Stimulated activated CD4-positive, alpha-beta T cell treated with anti-CD3 and anti-CD28 coated beads, Interleukin-4, amount 100 ng/mL, for 1 hour (primary cell): ENCODE results near the gene AOPEP.

ENCODE experiments used
- DNase-seq: peaks from one replicate; pipeline ENCODE4 v3.0.0-alpha.2; 2020

Gene AOPEP

DNA sequence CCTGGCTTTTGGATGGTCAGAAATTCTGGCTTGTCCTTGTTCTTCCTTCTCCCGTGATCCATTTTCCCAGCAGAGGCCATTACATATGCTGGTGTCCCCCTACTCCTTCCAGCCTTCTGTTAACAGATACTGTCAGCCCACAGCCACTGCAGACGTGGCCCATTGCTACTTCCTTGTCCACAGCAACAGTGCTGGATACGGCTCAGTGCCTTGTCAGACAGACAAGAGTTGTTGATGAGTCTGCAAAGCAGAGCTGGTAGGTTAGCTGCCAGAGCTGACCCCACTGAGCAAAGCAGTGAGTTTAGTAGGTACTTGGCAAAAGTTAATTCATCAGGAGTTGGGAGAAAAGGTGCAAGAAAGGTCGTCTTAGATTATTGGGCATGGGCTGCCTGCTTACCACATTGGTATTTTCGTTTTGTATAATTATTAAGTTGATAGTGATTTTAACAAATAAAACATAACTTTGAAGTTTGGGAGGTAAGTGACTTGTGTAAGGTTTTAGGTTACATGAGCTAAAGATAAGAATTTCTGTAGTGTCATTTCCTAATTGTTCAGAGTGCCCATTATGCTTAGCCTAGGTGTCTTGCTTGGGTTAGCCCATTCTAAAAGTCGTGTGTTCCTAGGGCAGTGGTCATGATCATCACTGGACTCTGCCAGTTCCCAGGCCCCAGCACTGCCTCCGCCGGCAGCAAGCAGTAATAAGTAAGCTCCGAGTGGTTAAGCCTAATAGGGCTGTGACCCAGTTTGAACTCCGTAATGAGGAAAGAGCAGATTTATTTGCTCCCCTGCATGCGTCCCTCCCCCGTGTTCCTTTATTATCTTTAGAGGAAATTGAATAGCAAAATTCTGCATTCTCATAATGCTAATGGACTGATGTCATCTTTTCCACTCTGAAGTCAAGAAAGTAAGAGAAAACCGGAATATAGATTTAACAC lies 299.0 kb downstream of the AOPEP start:
- DNase-seq: no peak

DNA sequence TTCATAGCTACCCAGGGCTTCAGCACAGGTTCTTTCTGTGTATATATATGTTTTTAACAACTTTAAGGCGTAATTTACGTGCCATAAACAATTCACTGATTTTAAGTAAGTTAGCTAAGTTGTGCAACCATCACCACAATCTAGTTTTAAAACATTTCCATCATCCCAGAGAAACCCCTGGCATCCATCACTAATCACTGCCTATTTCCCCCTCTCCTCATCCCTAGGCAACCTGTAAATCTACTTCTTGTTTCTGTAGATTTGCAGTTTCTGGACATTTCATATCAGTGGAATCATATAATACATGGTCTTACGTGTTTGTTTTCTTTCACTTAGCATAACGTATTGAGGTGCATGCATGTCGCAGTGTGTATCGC lies 299.6 kb downstream of the AOPEP start:
- DNase-seq: no peak

DNA sequence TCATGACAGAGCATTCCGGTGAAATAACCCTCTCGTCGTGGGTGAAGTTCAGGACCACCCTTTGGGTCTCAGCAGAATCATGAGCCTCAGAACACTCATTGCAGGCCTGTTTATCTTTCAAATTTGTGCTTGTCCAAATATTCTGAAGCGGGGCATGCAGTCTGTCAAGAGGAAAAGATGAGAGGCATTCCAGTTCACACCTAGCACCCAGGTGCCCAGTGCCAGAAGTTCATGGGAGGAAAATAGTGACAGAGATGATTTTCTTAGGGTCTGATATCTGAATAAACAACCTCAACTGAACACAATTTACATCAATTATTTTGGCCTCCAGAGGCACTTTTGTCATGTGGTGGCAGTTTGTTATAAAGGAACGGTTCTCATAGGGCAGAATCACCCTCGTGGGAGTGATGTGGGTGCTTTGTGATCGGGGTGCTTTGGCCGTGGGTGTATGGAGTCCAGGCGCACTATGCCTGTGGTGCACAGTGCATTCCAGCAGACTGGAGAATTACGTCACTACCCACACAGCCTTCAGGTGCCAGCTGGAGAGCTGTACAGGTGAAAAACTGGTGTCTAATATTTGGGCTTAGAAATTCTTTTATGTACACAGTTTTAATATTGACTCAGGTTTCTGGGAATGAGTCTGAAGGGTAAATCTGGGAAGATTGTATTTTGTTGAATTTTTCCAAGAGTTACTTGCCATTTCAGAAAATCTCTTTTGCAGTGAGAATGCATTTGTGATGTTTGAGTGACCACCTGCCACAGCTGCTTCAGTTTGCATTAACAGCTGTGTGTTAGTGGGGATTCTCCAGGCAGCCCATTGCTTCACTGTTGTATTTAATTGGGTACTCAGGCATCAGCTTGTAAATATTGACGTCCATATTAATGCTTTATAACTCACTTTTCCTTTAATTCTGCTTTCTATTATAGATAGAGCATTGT lies 301.7 kb downstream of the AOPEP start:
- no peak for DNase-seq

DNA sequence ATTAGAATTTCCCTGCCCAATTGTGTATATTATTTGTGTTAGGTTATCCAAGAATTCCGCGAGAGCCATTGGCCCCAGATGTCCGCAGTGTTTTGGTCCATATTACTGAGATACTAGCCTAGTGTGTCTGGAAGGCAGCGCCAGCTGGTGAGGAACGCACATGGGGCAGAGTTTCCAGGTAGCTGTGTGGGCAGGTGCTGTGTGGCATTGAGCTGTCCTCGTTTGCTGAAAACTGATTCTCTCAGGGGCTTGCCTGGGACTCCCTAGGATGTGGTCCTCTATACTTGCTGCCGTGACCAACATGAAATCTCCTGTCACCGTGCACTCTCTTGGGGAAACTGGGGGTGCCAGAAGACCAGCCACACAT lies 302.3 kb downstream of the AOPEP start:
- DNase-seq: no peak

DNA sequence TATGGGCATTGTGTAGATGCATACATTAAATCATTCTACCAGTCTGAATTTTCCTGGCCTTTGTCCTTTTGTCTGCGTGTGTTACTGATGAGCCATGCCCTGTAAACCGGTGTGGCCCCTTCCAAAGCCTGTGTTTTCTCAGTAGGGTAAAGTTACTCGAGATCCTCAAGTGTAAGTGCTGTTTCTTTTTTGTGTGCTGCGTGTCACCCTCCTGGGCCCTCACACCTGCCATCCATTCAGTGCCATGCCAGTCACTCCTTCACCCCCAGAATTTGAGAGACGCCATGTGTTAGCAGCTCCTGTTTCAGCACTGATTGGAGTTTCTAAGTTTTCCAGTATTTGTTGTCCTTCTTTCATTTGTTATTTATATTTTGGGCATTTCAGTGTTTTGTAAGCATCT lies 302.8 kb downstream of the AOPEP start:
- no peak for DNase-seq

DNA sequence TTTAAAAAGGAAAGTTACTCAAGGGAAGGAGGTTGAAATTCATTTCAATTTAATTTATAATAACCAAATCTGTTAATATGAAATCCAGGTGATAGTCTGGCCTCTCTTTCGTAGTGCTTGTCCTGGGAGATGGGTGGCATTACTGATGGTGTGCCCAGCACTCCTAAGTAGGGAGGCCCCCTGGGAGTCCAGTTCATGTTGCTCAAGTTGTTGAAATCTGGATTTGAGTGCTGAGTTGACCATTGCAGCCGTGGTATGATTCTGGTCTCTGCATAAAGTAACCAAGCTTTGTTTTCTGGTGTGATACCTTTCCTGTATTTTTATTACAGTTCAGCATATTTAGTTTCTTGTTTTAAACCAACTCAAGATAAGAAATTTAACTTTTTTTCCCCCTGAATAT lies 303.2 kb downstream of the AOPEP start:
- DNase-seq: no peak

DNA sequence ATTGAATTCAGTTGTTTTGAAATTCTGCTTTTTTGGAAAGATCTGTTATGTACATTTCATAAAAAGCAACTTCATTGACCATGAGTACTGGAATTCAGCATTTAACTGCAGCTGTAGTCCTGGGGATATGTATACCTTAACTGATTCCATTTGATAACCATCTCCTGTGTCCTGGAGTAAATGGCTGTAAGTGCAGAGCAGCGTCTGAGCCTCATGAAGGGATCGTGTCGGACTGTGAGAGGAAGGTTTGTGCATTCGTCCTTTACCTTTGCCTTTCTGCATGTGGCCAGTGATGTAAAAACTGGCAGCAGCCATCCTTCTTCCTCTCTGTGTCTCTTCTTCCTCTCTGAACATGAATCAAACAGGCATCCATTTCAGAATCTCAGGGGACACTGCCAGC lies 303.8 kb downstream of the AOPEP start:
- no peak for DNase-seq

DNA sequence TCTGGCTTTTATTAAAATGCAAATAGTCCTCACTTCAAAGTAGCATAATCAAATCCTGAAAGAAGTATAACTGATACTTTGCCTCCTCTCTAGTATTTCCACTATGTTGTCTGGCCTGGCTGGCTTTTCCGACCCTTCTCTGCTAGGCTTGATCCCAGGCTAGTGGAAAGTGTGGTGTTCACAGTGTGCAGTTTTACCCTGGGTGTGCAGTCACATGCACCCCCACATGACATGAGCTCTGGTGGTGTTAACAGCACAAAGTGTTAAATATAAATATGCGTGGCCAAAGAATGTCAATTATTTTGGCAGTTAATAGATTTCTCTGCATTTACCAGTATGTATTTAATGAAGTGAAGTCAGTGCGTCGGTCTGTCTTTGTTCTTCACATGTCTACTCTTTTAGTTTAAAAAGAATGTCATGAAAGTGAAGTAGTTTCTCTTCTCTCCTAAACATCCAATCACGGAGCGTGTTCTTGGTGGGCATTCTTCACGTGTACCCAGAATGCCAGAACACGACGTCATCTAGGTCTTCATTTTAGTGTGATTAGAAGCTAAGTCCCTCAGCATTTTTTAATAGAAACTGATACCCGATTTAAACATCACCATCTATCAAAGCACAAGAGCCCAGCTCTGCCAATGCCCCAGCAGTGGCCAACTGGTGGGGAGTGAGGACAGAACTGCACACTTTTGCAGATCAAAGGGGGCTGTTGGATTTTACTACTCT lies 304.6 kb downstream of the AOPEP start:
- no peak for DNase-seq

DNA sequence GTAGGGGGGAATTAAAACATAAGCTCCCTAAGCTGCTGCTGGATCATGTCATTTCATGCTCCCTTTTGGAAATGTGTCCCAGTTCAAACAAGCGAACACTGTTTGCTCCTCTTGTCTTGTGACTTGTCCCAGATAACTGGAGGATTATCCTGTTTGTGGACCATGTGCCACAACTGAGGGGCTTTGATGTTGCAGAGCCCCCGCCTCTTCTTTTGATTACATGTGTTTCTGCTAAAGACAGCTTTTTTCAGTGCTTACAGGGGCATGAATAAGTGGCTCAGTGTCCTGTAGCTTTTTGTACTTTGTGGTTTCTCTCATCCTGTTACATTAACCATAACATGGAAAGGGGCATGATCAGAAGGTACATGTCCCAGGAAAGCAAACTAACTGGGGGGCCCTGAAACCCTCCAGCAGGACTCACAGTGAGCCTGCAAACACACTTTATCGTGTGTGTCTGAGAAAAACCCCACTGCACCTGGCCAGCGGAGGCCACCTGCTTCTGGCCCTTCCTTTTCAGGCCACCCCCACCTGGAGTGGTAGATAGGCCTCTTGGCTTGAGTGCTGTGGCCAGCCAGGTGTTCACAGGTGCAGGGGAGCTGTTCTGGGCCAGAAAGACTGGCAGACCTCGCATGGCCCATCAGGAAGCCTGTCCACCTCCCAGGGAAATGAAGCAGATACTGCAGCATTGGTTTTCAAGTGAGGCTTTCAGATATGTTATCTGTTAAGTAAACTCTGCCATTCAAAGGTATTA lies 305.4 kb downstream of the AOPEP start:
- DNase-seq: no peak

DNA sequence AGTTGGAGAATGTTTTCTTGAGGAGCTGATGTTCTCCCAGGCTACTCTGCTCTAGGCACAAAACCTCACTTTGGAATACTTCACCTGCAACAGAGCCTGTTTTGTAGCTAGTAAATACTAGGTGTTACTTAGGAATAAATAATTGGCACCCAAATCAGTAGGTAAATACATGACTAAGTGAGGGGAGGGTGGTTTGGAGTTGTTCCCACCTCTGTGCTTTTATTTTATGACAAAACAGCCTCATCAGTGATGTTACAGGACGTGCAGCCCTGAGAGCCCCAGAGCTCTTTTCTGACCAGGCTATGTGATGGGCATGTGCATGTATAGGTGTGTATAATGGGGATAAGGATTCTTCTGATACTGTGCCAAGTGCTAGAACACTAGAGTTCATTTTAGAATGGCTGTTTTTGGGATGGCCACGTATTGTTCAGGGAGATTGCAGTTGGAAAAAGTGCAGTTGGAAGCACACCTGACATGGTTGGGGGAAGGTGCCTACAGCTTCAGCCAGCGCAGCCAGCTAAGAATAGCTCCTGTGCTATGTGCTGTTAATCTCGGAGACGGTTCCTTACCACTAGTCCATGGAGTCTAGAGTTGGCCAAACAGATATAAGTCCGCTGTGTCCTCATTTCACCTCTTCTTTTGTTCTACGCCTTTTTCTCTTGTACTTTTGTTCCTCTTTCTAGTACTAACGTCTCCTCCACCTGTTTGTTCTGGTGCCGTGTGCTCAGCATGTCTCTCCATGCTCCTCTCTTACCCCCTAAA lies 306.3 kb downstream of the AOPEP start:
- no peak for DNase-seq

DNA sequence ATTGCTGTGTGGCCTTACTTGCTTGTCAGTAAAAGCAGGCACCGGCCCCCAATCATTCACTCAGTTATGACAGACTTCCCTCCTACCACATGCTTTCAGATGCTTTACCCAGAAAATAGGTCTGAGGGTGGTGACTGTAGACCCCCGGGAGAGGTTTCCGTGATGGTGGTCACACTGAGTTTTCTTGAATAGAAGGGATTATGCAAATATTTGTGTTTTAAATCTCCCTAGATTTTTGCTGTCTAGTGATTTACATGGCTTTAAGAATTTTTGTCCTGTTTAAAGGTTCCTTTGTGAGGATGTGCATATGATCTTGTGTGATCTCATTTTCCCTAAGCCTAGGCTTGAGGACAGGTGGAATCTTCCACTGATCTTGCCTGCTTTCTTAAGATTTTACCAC lies 309.3 kb downstream of the AOPEP start:
- no peak for DNase-seq

DNA sequence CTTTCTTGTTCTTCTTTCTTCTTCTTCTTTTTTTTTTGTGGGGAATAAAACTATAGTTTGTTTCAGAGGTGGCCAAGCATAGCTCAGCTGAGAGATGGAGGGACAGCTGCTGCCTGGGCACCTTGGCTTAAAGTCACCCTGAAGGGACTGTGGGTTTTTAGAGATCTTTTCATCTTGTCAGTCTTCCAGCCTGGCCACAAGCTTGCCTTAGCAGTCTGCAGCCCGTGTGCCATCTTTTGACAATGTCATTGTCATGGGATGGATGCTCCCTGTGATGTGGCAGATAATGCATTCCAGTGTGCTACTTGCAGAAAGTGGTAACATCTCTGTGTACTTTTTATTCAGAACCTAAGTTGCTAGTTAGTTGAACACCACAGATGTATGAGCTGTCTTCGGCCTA lies 310.2 kb downstream of the AOPEP start:
- DNase-seq: no peak

DNA sequence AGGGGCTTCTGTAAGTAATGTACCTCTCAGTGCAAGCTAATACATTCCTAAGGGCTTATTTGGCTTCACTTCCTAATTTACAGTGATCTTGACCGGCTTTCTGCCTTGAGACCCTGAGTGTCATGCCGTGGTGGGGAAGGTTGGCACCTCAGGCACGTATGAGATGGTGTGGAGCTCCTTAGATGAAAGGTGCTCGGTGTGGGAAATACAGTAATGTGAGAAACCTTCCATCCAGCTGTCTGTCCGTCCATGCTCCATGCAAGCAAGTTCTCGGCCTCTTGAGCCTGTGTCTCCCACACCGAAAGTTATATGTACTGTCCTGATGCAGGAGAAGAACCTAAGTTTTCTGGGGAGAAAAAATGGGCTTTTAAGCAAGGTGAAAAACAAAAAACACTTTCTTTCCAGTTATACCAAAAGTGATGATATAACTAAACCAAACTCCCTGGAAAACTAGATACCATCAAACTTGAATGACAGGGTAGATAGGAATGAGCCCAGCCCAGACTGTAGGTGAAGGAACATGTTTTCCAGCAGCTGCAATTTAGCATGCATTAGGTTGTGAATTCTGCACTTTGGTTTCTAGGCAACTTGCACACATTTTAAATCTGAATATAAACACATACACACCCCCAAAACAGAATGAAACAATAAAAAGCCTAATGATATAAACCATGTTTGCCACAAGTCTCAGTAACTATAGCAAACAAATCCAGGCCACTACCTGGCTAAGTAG lies 311.5 kb downstream of the AOPEP start:
- no peak for DNase-seq

DNA sequence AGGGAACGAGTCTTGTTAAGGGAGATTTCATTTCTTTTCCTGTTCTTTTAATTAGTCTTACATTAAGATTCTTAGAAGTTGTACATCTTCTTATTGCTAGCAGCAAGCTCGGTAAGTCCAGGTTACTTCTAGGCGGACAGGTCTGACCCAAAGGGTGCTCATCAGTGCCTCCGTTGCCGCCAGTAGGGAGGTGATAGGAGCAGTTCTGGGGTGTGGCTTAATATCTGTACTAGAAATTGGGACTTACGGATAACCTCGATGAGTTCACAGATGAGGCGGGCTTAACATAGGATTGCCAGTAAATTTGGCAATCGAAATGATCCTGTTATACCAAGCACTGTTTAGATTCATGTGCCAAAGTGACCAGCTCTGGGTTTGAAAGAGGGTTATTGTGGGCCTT lies 312.2 kb downstream of the AOPEP start:
- DNase-seq: no peak

DNA sequence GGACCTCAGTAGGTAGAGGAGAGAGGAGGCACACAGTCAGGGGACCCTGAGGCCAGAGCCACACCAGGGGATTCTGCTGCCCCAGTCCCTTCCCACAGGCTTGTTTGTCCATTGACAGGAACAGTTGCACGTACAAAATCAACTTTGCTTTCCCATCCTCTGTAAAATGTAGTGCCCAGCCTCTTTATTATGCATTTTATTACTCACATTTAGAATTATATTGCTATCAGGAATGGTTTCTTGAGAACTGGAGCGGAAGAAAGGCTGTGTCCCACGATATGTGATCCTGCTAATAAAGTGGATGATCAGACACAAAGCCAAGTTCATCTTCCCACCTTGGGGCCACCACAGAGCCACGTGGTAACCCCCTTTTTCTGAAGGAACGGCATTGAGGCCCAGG lies 313.6 kb downstream of the AOPEP start:
- no peak for DNase-seq

DNA sequence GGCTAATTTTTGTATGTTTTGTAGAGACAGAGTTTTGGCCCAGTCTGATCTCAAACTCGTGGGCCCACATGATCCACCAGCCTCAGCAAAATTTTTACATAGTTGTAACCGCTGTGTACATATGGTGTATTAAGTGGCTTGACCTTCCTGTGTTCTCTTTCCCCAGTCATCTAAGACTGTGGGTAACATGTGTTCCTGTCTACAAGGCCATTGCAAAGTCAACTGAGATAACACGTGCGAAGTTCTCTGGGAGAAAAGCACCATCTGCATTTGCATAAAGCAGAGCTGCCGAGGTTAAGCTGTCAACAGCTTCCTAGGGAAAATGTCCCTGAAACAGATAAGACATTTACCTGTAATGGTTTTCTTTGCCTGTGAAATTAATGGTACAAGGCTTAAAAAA lies 317.3 kb downstream of the AOPEP start:
- no peak for DNase-seq

DNA sequence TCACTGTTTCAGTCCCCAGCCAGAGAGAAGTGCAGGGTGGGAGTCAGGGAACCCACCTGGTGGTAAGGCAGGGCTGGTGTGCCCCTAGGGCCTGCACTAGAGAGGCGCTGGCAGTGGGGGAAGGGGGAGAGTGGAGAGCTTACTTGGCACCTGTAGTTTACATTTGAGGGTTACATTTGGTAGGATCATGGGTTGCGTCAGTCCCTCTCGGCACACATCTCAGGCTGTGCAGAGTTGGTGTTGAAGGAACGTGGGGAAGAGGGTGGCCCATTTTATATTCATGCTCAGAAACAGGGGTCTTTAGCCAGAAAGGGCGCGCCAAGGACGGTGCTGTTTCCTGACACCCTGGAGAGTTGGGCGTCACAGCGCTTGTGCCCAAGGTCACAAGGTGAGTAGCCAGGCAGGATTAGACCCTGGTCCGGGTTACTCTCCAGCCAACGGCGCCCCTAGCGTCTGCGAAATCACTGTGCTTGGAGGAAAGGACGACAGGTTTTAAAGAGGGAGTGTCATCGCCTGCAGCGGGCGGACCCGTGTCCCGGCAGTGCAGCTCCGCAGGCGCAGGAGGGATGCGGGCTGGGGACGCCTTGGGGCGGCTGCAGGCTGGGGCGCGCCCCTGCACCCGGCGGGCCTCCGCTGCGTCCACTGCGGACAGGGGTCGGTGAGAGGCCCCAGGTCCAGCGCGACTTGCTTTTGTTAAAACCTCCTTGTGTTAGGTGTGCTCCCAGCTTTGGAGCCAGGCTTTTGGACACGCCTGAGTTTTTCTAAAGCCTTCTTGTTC lies 318.4 kb downstream of the AOPEP start:
- no peak for DNase-seq

DNA sequence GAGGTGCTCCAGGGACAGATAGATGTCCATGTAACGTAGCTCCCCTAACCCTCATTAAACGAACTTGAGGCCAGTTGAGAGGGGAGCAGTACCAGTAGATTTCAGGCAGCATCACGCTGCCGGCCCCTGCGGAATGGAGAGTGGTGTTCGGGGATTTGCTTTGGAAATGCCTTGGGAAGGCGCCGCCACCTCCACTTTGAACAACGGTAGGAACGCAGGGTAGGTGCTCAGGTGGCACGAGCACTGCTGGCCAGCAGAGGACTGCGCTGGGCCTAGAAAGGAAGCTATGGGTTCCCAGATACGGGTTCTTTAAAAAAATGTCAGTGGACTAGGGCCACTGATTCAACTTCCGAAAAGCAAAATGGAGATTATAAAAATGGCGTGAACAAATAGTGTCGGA lies 319.3 kb downstream of the AOPEP start:
- no peak for DNase-seq

DNA sequence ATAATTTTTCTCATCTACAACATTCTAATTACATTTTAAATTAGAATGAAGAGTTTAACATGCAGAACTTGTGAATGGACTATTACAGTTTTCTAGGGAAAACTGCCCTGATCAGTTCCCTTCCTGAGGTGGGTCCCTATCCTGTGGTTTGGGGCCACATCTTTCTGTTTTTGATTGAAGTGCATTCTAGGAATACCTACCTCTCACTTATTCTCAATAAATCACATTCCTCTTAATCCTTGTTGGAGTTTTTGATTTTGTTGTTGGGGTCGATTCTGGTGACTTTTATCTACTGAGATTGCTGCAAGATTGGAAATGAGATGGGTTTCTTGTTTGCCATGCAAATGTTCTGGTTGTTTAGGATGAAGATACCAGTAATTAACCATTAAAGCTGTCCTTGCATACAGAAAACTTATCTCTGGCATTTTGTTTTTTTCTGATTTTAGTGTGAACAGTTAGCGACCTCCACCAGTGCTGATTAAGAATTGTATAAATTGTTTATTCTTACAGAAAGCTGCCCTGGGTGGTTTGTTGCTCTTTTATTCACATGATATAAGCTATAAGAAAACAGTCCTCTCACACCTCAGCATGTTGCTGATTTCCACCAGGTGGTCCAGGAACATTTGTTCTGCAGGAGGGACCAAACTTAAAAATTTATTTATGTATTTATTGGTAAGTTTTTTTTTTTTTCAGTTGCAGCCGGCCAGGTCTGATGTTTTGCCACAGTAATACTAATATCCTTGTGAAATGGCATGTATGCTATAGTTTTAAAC lies 321.1 kb downstream of the AOPEP start:
- no peak for DNase-seq
